Femur (tissue), 1 donor: ENCODE measurements around the gene CAPSL.
A peak's percentile ranks its signal among the peaks of the same experiment; 100 is the strongest.
"Not testable (repeated sequence)": the region's sequence is repeated elsewhere in the genome, so short reads cannot be mapped to it uniquely, and the experiment has no call there.

ENCODE experiments used
- DNase-seq: peaks from one replicate; pipeline ENCODE4 v3.0.0-alpha.2; 2017

The CAPSL gene

DNA sequence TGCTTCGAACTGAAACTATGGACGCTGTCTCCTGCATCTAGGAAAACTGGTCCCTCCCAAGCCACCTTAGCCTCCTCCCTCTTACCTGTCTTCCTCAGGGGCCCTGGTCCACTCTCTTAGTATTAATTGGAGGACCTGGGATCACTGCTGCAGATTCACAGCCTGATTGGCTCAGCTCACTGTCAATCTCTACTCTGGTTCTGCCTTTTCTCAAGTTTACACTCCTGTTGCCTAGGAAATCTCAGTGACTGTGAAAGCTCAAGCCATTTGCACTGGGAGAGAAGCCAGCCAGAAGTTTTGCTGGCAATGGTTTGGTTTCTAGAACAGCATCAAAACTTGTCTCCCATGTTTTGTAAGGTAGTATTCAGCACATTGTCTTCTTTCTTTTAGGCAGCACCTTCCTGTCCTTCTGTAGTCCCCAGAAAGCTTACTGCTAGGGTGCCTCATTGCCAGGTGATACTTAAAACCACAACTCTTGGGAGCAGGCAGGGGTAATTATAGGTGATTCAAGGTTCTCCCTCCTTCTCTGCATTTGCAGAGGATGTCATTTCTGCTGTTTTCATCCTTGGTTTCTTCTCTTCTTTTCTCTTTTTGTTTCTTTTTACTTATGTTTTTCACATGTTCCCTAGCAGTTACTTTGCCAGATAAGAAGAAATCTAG, at the start of gene CAPSL:
CAPSL (minus strand) TSS at position 55 of the 660 bp plus-strand sequence. CDS start 17,502 bp downstream, outside the sequence.
- peak; percentile 88 for DNase-seq

DNA sequence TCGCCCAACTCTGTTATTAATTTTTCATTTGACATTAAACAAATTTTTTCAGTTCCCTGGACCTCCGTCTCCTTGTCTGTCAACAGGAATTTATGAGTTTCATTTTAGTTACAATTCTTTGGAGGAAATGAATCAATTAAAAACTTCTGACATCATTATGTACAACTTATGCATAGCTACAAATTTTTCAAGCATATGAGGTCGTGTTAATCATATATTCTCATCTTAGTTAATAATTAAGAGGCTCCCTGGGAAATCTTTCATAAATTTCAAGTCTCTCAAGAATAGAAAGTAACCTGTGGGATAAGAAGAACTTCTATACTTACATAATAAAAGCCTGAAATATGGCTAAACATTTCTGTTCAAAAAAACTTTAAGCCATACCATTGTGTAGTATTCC, 49.4 kb upstream of the CAPSL start:
- DNase-seq: no peak

DNA sequence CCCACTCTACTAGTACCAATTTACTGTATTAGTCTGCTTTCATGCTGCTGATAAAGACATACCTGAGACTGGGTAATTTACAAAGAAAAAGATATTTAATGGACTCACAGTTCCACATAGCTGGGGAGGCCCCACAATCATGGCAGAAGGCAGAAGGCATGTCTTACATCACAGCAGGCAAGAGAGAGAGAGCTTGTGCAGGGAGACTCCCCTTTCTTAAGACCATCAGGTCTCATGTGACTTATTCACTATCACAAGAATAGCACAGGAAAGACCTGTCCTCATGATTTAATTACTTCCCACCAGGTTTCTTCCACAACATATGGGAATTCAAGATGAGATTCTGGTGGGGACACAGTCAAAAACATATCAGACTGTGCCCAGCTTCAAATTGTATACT, 41.3 kb upstream of the CAPSL start:
- DNase-seq: no peak

DNA sequence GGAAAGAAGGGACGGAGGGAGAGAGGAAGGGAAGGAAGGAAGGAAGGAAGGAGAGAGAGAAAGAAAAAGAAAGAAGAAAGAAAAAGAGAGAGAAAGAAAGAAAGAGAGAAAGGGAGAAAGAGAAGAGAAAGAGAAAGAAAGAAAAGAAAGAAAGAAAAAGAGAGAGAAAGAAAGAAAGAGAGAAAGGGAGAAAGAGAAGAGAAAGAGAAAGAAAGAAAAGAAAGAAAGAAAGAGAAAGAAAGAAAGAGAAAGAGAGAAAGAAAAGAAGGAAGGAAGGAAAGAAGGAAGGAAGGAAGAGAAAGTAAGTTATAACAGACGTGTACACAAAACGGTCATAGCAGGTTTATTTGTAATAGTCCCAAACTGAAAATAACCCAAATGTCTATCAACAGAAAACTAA, 38.4 kb upstream of the CAPSL start:
- not testable (repeated sequence) for DNase-seq

DNA sequence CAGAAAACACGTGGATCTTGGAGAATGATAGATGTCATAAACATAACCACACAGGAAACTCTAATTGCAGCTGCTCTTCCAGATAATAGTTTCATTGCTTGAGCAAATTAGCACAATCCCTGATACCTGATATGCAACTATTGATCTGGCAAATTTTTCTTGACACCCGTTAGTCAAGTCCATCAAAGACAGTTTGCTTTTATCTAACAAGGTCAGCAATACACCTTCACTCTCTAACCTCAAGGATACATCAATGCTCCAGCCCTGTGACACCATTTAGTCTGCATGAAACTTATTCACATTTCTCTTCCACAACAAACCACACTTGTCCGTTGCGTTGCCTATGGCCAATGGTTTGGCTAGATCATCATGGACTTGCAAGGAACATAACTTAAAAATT, 36.1 kb upstream of the CAPSL start:
- no peak for DNase-seq

DNA sequence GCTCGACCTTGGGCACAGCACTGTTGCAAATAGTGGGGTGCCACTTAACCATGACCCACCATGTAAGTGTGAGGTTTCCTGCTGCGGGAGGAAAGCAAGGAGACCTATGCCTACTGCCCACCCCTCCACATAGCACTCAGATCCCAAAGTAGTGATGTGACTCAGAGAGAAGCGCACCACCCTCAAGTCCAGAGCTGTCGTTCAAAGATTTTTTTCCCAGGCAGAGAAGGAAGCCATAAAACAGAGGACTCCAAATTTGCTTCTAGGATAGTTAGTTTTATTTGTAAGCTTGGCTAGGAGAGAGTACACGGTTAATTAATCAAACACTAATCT, 33.4 kb upstream of the CAPSL start:
- no peak for DNase-seq

DNA sequence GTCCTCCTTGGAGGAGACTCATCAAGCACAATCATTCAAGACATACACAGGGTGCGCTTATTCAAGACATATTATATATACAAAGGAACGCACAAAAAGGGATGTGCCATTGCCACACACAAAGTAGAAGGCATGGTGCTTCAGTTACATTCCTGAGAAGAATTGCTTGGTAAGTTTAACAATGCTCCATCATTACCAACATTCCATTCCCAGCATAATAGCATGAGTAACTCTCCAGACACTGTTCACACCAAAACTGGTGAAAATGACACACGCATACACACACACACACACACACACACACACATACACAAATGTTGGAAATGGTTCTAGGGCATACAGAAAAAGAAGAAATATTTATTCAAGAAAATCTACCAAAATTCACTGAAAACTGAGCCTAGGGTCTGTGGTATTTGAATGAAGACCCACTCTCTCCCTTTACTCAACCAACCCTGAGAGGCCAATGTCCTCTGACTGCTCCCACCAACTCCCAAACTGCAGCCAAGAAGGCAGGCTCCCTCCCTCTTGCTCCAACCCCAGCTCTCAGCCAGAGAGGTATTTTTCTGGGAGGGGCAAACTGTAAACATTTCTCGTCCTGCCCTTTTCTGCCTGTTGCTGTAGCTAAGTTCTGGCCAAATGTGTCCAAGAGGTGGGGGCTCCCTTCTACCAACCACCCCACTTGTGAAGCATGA, 32.9 kb upstream of the CAPSL start:
- no peak for DNase-seq

DNA sequence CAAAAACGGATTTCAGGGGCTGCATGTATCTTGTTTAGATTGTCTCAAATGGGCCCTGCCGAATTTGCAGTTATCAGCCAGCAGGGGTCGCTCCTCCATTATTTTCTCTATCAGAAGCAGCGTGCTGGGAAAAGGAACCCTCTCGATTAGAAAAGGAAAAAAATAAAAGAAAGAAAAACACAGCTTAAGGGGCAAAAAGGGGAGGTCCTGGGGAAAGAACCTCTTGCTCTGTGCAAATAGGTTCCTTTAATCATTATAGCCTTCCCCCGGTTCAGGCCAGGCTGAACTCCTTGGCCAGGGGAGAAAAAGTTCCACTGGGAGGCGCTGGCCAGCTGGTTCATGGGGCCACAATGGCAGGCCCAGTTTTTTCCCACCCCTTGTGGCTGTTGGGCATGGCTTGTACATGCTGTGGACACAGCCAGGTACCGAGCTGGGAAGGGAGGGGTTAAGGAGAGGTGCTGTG, 25.0 kb upstream of the CAPSL start:
- no peak for DNase-seq

DNA sequence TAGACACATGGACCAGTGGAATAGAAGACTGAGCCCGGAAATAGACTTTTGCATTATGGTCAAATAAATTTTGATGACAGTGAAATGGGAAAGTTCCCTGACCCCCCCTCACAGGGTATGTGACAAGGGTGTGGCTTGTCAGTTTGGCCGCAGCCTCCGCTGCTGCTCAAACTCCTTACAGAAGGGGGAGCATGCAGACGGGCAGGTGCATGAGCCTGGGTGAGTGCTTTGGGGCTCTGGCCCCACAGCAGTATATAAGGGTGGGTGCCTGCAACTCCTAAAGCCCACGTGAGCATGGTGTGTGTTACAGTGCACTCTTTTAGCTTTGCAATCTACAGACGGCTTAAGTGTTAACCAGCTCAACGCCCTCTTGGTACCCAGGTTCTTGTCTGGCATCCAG, 21.9 kb upstream of the CAPSL start:
- no peak for DNase-seq

DNA sequence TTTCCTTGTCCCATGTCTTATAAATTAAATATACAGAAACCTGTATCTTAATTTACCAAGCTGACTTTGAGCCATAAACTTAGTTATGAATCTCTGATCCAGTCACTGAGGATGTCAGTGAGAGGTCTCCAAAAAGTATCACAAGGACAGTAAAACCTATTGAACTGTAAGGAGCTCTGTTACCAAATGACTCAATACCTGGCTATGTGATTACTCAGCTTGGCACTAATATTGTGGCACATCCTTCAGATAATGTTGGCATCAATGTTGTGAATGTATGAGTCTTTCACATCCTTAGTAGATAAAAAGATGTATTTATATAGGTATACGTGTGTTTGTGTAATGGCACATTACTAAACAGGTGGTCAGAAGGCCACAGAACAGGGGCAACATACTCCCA, 18.0 kb upstream of the CAPSL start:
- no peak for DNase-seq

DNA sequence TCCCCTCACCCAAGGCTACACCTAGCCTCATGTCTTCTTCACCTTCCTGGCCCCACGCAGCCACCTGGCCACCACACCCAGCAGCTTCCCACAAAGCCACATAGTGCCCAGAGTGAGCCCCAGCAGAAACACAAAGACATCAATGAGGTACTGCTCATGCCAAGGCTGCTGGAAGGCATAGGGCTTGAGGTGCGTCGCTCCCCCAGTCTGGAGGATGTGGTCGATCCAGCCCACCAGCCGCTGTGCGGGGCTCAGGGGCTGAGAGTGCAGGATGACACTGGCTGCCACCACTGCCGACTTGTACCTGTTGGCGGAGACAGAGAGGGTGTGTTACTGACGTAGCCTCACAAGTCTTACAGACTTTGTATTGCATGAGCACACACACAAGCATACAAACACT, 15.8 kb upstream of the CAPSL start:
- DNase-seq: no peak

DNA sequence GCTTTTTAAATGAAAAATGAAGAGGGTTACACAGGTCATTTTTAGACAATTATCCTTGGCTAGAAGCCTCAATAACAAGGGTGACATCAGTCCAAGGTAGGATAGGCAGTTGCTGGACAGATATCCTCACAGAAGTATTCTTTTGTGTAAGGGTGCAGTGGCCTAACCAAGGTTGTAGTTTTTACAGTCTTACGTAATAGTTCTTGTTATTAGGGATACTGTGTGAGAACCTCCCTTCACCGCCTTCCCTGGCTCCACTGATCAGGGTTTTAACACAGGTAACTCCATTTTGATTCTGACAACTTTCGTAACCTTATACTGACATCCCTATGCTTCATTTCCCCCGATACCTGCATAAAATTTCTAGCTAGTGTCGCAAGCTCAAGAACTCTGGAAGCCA, 8.7 kb upstream of the CAPSL start:
- DNase-seq: no peak

DNA sequence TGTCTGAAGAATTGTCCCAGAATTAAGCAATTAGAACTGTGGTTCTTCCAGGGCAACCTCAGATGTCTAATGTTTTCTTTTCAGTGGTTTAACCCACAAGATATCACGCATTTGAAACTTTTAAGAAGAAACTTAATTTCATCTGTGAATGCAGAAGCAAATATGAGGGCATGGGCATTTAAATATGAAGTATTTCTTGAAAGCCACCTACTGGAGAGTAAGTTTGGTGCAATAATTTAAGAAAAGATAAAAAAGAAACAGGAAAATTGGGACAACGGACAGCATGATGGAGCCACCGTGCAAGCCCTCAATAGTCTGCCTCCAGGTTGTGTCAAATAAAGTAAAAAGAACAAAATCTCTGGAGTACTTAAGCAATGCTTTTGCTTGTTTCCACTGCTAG, 1.2 kb upstream of the CAPSL start:
- no peak for DNase-seq

DNA sequence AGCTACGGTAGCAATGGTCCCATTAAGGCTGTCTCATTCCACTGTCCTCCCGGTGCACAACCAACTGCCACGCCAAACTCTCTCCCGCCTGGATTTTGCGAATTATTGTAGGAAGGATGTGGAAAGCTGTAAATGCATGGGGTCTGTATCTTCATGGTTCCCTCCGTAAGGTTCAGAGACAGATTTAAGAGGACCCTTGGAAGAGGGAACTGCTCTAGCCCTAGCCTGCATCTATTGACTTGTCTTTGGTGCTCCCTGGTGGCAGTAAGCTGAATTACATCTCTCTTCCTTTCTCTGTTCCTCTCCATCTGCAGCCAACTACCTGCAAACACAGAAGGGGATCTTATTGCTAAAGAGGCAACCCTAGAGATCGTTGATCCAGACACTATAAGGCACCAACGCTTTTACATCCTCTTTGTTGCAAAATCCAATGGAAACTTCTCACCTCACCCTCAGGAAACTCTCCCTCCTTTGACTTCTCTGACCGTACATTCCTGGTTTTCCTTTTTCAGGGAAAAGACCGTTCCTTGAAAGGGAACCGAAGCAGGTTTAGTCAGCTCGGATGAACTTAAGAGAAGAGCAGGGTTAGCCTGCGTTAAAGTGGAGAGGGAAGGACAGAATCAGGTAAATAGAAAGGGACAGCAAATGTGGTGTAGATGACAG, 11.9 kb downstream of the CAPSL start:
- DNase-seq: peak; percentile 58

DNA sequence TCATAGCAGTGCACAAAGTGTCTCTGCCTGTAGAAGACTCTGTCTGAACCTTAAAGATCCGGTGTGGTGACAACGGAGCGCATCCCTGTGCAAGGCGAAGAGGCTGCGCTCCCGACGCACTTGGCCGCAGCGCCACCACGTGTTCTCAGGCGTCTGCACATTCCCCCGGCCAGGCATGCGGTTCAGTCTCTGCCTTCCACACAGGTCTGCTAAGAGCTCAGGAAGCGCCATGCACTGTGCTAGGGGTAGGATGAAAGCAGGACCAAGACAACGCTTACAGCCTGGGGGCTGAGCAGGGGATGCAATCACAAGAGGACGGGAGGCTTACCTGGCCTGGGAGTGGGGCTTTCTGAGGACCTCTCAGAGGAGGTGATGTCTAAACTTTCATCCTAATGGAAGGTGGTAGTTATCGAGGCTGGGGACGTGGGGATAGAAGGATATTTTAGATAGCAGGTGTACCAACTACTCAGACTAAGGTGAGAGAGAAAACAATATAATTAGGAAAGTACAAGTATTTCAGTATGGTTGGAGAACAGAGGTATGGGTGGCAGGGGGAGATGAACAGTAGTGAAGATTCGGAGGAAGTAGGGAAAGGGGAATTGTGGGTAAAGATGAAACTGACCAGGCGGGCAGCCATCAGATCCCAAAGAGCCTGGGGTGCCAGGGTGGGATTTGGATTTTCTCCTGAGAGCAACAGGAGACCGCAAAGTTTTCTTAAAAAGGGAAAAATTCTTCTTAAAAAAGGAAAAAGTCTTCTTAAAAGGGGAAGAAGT, 13.3 kb downstream of the CAPSL start:
- DNase-seq: peak; percentile 82

DNA sequence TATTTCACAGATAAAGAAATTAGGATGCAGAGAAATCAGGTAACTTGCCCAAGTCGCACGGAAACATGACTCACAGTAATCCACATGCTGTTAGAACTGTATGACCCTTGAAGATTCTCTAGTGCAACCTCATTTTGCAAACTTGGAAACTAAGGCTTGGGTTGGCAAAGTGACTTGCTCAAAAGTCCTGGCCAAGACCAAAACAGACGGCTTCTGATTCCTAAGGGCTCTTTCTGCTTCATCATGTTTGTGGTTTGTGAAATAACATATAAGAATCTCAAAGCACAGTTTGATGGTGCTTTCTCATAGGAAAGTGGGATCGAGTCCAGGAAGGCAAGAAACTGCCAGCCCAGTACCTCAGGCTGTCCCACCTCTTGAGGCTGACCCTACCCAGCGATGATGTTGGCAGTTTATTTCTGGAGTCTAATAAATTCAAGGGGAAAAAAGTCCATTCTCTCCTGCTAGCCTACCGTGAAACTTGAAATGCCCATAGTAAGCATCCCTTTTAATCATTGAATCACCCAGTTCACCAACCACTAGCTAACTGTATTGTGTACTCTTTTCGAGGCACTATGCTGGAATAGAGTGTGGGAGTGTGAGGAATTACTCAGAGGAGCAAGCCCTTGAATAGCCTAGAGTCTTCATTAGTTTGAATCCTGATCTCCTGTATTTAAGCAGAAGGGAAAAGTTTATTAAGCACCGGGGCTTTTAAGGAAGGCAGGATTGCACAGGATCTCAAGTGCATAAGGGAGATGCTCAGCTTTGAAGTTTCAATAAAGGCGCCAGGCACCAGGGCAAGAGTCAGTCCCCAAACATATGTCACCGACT, 14.1 kb downstream of the CAPSL start:
- peak; percentile 25 for DNase-seq

DNA sequence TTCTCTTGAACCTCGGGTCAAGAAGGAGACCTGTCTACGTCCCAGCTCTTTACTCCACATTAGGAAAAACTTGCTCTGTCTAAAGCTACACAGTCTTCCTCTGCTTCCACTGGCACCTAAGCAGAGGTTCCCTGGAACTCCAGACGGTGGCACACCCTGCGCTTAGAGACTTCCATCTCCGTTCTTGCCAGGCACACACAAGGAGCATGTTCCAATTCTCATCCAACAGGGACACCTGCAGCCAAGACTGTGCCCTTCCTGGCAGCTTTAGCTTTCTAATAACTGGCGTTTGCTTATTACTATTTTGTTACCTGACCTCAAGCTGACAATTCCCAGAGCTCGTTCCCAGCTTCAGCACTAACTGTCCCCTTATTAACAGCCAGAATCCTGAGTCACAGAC, 16.0 kb downstream of the CAPSL start:
- DNase-seq: no peak

DNA sequence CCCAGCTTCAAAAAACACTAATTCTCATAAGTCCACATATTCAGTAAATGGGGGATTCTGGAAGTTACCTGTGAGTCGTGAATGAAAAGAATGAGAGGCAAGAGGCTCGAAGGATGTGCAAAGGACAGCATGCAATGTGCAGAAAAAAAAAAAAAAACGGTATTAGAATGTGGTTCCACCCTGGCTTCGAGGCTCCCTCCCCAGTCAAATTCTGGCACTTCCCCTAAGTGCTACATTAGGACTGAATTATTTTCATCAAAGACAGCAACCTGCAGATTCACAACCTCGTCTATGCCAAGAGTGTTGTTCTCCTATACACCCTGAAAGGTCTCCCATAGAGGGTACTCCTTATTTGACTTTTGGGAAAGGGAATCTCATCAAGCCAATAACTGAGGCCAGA, 16.5 kb downstream of the CAPSL start:
- no peak for DNase-seq

DNA sequence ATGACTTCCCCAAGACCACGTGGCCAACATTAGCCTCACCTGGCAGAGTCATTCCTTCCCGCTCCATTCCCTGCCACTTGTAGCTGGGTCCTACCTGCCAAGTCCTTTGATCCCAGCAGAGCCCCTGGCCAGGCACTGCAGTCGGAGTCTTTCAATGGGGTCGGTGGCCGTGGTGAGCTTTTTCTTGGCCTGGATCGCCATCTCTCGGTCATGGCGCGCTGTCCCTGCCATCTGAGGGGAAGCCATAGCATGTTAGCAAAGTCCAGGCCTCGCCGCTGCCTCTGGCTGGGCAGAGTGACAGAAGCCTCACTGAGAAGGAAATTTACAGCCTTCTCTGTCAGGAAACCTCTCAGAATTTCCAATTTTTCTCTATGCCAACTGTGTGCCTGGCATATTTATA, 17.5 kb downstream of the CAPSL start:
- DNase-seq: peak; percentile 25

DNA sequence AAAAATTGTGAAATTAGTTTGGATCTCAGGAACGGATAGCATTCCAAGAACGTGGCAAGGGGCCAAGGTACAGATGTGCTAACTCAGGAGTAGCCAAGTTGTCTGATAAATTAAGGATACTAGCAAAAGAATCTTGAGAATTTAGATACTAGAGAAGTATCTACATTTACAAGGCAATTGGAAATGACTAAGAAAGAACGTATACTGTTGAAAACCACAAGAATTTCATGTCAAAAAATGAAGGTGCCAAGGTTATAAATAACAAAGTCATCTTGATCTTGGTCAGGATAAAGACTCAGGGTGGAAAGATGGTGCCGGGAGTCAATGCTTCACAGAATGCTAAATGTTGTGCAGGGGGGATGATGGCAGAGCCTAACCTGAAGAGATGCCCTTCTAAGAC, 19.2 kb downstream of the CAPSL start:
- no peak for DNase-seq

DNA sequence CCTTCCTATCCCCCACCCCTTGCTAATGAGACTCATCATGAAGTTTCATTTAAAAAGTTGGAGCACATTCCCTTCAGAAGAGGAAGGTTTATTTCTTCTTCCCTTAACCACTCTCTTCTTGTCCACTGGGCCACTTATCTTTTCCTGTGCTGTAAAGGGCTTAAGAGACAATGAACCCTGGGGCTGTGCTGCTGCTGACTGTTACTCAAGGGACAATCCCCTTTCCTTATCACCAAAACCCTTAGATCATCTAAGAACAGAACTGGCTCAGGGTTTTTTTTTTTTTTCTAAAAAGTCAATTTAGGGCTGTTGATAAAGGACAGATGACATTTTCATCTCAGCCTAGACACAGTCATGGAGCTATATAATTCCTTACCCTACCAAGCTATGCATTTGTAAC, 29.6 kb downstream of the CAPSL start:
- no peak for DNase-seq

DNA sequence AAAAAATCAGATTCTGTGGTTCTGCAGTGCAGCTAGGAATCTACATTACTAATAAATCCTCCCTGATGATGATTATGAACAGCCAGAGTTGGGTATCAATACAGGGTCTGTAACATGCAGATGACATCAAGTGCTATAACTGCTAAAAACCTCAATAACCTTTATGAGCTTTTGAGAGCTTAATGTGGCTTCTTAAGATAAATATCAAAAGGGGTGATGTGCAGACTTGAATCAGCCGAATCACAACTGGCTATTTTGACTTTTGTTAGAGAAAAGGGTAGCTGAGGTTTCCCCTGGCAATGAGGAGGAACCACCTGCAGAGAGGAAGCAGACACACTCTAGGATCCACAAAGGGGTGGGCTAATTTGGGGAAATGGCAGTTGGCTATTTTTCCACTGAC, 30.2 kb downstream of the CAPSL start:
- DNase-seq: no peak
